ENCODE data around the gene MRPS18A. TPM values are rescaled to one million over a fixed set of nuclear protein-coding genes. Genes with fewer than 3 reads are reported as not detected.
A peak's percentile ranks its signal among the peaks of the same experiment; 100 is the strongest.
"Not testable (repeated sequence)": the region's sequence is repeated elsewhere in the genome, so short reads cannot be mapped to it uniquely, and the experiment has no call there.

Gene MRPS18A
- total RNA-seq, 4 donors from 2014 or later: 23.1 to 87.4 (median 36.4) TPM

DNA sequence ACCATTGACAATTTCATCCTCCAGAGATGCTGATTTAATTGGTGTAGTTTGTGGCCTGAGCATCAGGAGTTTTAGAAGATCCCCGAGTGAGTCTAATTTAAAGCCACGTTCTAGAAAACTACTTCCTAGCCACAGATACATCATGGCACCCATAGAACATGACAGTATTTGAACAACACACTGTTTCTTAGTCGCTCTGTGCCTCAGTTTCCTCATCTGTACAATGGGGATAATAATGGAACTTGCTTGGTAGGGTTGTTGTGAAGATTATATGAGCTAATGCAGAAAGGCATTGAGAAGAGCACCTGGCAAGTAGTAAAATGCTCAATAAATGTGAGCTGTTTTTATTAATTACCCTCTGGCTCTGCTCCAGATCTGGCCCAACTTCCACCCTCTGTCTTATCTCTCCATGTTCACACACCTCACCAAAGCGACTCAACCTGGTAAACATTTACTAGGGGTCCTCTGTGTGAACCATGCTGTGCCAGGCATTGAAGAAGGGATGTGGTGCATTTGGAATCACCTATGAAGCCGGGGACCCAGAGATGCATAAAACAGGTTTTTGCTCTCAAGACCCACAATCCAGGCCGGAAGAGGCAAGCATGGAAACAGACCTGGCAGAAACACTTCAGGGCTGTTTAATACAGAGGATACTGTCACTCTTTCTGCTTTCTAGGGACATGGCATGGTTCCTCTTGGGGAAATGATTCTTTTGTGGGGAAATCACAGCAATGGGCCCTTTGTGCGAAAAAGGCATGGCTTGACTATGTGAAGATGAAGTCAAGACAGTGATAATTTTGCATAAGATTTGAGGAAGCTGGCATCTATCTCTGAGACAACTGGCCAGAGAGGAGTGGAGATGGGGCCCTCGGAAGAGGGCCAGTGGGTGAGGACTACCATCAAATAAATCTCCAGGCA lies 16.2 kb upstream of the MRPS18A start:
- TF ChIP-seq, protein P1, sequence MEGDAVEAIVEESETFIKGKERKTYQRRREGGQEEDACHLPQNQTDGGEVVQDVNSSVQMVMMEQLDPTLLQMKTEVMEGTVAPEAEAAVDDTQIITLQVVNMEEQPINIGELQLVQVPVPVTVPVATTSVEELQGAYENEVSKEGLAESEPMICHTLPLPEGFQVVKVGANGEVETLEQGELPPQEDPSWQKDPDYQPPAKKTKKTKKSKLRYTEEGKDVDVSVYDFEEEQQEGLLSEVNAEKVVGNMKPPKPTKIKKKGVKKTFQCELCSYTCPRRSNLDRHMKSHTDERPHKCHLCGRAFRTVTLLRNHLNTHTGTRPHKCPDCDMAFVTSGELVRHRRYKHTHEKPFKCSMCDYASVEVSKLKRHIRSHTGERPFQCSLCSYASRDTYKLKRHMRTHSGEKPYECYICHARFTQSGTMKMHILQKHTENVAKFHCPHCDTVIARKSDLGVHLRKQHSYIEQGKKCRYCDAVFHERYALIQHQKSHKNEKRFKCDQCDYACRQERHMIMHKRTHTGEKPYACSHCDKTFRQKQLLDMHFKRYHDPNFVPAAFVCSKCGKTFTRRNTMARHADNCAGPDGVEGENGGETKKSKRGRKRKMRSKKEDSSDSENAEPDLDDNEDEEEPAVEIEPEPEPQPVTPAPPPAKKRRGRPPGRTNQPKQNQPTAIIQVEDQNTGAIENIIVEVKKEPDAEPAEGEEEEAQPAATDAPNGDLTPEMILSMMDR (IDR thresholded peaks at IDR 0.05): no peak
- TF ChIP-seq POLR2A (IDR thresholded peaks at IDR 0.05): no peak
- no peak for DNase-seq
- no peaks in the 10 kb centered on the region for H3K36me3 ChIP-seq
- no peak overlapping the region for H3K4me3 ChIP-seq
- no peaks in the 10 kb centered on the region for H3K27me3 ChIP-seq
- no peaks in the 10 kb centered on the region for H3K9me3 ChIP-seq
- intact Hi-C loops (cut with DNase I; ENCODE audit: low total_unique reads): no loop called here
- peaks cover 6 to 23% of the 10 kb centered on the region in 2 donors for H3K4me1 ChIP-seq
- H3K27ac ChIP-seq: peak overlapping the region; percentile 88 to 92

DNA sequence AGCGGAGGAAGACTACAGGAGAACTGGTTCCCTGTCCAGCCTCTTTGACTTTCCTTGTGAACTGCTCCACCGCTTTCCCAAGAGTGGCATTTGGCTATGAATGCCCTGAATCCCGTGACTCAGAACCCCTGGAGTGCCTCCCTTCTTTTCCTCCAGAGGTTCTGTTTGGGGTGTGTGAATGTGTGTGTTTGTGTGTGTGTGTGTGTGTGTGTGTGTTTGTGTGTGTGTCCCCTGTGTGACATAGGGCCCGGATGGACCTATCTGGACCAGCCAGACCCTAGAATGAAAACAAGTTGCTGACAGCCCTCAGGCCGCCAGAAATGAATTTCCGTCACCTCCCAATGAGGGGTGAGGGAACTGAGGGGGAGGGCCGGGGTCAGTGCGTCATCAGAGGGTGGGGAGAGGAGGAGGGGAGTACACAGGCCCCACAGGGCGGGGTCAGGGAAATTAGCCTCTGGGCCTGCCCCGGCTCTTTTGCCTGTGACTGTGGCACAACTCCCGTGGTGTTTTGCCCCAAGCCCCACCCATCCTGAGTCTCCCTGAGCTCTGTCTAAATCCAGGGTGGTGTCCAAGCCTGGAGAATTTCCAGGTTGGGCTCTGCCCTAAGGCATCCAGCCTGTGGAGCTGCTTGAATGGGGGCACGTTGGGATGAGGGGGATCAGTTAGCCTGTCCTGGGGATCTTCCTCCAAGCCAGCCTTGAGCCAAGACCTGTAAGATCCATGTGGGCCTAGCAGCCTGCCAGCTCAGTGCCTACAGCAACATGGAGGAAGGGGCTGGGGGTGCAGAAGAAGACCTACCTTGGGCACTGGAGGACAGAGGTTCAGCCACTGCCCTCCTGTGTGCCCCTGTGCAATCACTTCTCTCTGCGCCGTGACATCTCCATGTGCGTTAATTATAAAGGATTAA lies 15.2 kb upstream of the MRPS18A start:
- H3K27me3 ChIP-seq: no peaks in the 10 kb centered on the region
- H3K27ac ChIP-seq: peak overlapping the region; percentile 88 to 92
- H3K4me1 ChIP-seq: peaks cover 6 to 23% of the 10 kb centered on the region in 2 donors
- intact Hi-C loops (cut with DNase I; ENCODE audit: low total_unique reads): no loop called here
- peak; percentile 88 to 96 for DNase-seq
- no peaks in the 10 kb centered on the region for H3K9me3 ChIP-seq
- H3K36me3 ChIP-seq: no peaks in the 10 kb centered on the region
- TF ChIP-seq POLR2A (IDR thresholded peaks at IDR 0.05): peak in 1 of 2 donors; percentile 40
- TF ChIP-seq, protein P1 (IDR thresholded peaks at IDR 0.05): peak in 1 of 4 experiments; percentile 7
- H3K4me3 ChIP-seq: no peak overlapping the region

DNA sequence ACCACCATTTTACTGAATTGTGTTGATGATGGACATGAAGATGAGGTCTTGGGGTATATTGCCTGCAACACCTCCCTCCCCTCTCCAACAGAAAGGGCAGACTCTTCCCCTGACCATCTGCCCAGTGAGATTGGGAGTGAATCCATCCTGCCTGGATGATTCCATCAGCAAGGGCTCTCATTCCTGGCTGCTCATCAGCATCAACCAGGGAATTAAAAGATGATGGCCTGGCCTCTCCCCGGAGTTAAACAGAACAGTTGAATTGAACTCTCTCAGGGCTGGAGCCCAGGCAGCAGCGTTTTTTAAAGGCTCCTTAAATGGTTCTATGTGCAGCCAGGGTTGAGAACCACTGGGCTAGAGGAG lies 14.6 kb upstream of the MRPS18A start:
- no peaks in the 10 kb centered on the region for H3K27me3 ChIP-seq
- H3K27ac ChIP-seq: peak overlapping the region; percentile 88 to 92
- H3K36me3 ChIP-seq: no peaks in the 10 kb centered on the region
- H3K9me3 ChIP-seq: no peaks in the 10 kb centered on the region
- peaks cover 6 to 23% of the 10 kb centered on the region in 2 donors for H3K4me1 ChIP-seq
- TF ChIP-seq, protein P1 (IDR thresholded peaks at IDR 0.05): no peak
- TF ChIP-seq POLR2A (IDR thresholded peaks at IDR 0.05): no peak
- intact Hi-C loops (cut with DNase I; ENCODE audit: low total_unique reads): no loop called here
- no peak overlapping the region for H3K4me3 ChIP-seq
- no peak for DNase-seq

DNA sequence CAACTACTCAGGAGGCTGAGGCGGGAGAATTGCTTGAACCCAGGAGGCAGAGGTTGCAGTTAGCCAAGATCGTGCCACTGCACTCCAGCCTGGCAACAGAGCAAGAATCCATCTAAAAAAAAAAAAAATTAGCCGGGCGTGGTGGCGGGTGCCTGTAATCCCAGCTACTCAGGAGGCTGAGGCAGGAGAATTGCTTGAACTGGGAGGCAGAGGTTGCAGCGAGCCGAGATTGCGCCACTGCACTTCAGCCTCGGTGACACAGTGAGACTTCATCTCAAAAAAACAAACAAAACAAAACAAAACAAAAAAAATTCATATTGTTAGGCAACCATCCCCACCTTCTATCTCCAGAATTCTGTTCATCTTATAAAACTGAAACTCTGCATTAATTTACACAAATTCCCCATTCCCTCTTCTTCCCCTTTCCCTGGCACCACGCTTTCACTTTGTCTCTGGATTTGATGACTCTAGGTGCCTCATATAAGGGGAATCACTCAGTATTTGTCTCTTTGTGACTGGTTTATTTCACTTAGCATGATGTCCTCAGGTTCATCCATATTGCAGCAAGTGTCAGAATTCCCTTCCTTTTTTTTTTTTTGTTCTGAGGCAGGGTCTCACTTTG lies 13.5 kb upstream of the MRPS18A start:
- H3K27me3 ChIP-seq; intact Hi-C loops (cut with DNase I; ENCODE audit: low total_unique reads); H3K9me3 ChIP-seq; DNase-seq; H3K4me3 ChIP-seq; H3K36me3 ChIP-seq: not testable (repeated sequence)
- H3K4me1 ChIP-seq: peaks cover 6 to 13% of the 10 kb centered on the region in 2 donors
- H3K27ac ChIP-seq: peak overlapping the region; percentile 88 to 92

DNA sequence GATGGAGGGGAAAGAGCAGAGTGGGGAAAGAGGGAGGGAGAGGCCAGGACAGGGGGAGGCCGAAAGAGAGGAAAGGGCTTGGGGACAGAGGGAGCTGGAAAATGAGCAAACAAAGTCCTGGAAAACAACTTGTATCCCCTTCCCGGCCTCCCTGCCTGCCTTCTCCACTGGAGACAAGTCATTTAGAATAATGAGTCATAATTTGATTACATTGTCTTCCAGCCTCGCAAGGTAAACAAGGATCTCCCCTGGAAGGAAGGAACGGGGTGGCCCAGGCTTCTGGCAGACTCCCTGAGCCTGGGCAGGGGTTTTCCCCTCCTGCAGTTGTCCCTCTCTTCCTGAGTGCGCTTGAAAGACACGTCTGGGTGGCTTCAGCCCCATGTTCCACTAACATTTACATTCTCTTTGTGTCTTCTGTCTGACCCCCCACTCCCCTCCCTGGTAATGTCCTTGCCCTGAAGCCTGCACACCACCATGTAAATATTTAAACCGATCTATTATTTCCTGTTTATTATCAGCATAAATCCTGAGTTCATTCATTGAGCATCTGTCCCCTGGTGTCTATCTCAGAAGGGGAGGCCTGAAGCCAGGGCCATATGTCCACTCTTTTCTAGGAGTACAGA lies 12.1 kb upstream of the MRPS18A start:
- DNase-seq: no peak
- Histone ChIP-seq H3K36me3 (no peaks in the 10 kb centered on the region), H3K9me3 (no peaks in the 10 kb centered on the region), H3K27ac (peak overlapping the region in 1 of 2 donors; percentile 61), H3K4me1 (peaks cover 6 to 9% of the 10 kb centered on the region in 2 donors), H3K27me3 (no peaks in the 10 kb centered on the region), H3K4me3 (no peak overlapping the region)
- intact Hi-C loops (cut with DNase I; ENCODE audit: low total_unique reads): no loop called here
- TF ChIP-seq, protein P1 (IDR thresholded peaks at IDR 0.05): no peak
- no peak for TF ChIP-seq POLR2A (IDR thresholded peaks at IDR 0.05)
